SK-N-SH treated with all-trans-retinoic acid at 6 μM for 48 hours (cell line): Measurements from ENCODE around the gene RGL2.

ENCODE experiments used
- BACH2 ChIP-seq: fragments of 250-450 bp; sonication (Bioruptor Pico); IDR thresholded peaks from 2 replicates; pipeline ENCODE4 v1.9.0; 2021; ENCODE audit warnings: mild to moderate bottlenecking, borderline replicate concordance
- CSDC2 ChIP-seq: fragments of 250-450 bp; sonication (Bioruptor Pico); IDR thresholded peaks from 2 replicates; pipeline ENCODE4 v1.5.0; 2020; ENCODE audit warnings: mild to moderate bottlenecking, moderate library complexity
- CSRNP3 ChIP-seq: fragments of 250-450 bp; sonication (Bioruptor Pico); IDR thresholded peaks from 2 replicates; pipeline ENCODE4 v1.5.1; 2021; ENCODE audit warnings: mild to moderate bottlenecking, moderate library complexity
- ESRRG ChIP-seq: fragments of 250-450 bp; sonication (Bioruptor Pico); IDR thresholded peaks from 2 replicates; pipeline ENCODE4 v1.6.1; 2021; ENCODE audit warnings: mild to moderate bottlenecking
- ISL1 ChIP-seq: fragments of 250-450 bp; sonication (Bioruptor Pico); IDR thresholded peaks from 2 replicates; pipeline ENCODE4 v2.1.2; 2022; ENCODE audit warnings: mild to moderate bottlenecking, moderate library complexity
- RARB ChIP-seq: fragments of 250-450 bp; sonication (Bioruptor Pico); IDR thresholded peaks from 2 replicates; pipeline ENCODE4 v1.8.0; 2021; ENCODE audit warnings: mild to moderate bottlenecking, moderate library complexity
- SNAI2 ChIP-seq: fragments of 250-450 bp; sonication (Bioruptor Pico); IDR thresholded peaks from 2 replicates; pipeline ENCODE4 v1.5.0; 2020; ENCODE audit warnings: mild to moderate bottlenecking, moderate library complexity
- TCF4 ChIP-seq: fragments of 250-450 bp; sonication (Bioruptor Pico); IDR thresholded peaks from 2 replicates; pipeline ENCODE4 v1.8.0; 2021; ENCODE audit warnings: mild to moderate bottlenecking, moderate library complexity, borderline replicate concordance
- ZFP3 ChIP-seq: fragments of 250-450 bp; sonication (Bioruptor Pico); IDR thresholded peaks from 2 replicates; pipeline ENCODE4 v1.5.0; 2020; ENCODE audit warnings: mild to moderate bottlenecking, moderate library complexity
- ZFP30 ChIP-seq: fragments of 450-650 bp; formaldehyde crosslinking; IDR thresholded peaks from 2 replicates; pipeline ENCODE4 v1.5.0; 2022; ENCODE audit warnings: mild to moderate bottlenecking, moderate library complexity
- ZNF565 ChIP-seq: fragments of 450-650 bp; formaldehyde crosslinking; conservative IDR thresholded peaks from 2 replicates; pipeline ENCODE4 v1.5.0; 2020; ENCODE audit warnings: low read depth, mild to moderate bottlenecking, moderate library complexity
- ZNF70 ChIP-seq: fragments of 450-650 bp; formaldehyde crosslinking; IDR thresholded peaks from 2 replicates; pipeline ENCODE4 v1.5.0; 2020; ENCODE audit warnings: mild to moderate bottlenecking, moderate library complexity
- TF ChIP-seq, protein P1 (sequence below): fragments of 250-450 bp; sonication (Bioruptor Pico); IDR thresholded peaks from 2 replicates; pipeline ENCODE4 v1.8.0; 2020; ENCODE audit warnings: mild to moderate bottlenecking, moderate library complexity, borderline replicate concordance

- TF ChIP-seq ZFP30 (CRISPR knock-in tag) = no peak
- TF ChIP-seq ISL1 (CRISPR knock-in tag) = no peak
- no peak for TF ChIP-seq TCF4 (CRISPR knock-in tag)
- no peak for TF ChIP-seq RARB (CRISPR knock-in tag)
- no peak for TF ChIP-seq ZNF565 (CRISPR knock-in tag)
- TF ChIP-seq, protein P1, sequence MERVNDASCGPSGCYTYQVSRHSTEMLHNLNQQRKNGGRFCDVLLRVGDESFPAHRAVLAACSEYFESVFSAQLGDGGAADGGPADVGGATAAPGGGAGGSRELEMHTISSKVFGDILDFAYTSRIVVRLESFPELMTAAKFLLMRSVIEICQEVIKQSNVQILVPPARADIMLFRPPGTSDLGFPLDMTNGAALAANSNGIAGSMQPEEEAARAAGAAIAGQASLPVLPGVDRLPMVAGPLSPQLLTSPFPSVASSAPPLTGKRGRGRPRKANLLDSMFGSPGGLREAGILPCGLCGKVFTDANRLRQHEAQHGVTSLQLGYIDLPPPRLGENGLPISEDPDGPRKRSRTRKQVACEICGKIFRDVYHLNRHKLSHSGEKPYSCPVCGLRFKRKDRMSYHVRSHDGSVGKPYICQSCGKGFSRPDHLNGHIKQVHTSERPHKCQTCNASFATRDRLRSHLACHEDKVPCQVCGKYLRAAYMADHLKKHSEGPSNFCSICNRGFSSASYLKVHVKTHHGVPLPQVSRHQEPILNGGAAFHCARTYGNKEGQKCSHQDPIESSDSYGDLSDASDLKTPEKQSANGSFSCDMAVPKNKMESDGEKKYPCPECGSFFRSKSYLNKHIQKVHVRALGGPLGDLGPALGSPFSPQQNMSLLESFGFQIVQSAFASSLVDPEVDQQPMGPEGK (CRISPR knock-in tag) = no peak
- no peak for TF ChIP-seq CSRNP3 (CRISPR knock-in tag)
- TF ChIP-seq ZNF70 = no peak
- no peak for TF ChIP-seq ESRRG (CRISPR knock-in tag)
- TF ChIP-seq ZFP3 (CRISPR knock-in tag) = no peak
- no peak for TF ChIP-seq BACH2 (CRISPR knock-in tag)
- TF ChIP-seq SNAI2 (CRISPR knock-in tag) = no peak
- no peak for TF ChIP-seq CSDC2 (CRISPR knock-in tag)
Observed at GRCh38 chr6:33295621-33296369, 2.9 kb downstream of the RGL2 start.
